IPS-NIHi7 (cell line): Measurements from ENCODE around the gene CCDC3.
"Not testable (repeated sequence)": the region's sequence is repeated elsewhere in the genome, so short reads cannot be mapped to it uniquely, and the experiment has no call there.

ENCODE experiments used
- DNase-seq: peaks from one replicate; pipeline ENCODE4 v3.0.0; 2012; ENCODE audit warnings: mixed read lengths; ENCODE audit errors: extremely low spot score

The CCDC3 gene

GRCh38 chr10:12887780-12888179 lies 113.7 kb downstream of the CCDC3 start:
- DNase-seq, result no peak

GRCh38 chr10:12884851-12885250 lies 116.7 kb downstream of the CCDC3 start:
- DNase-seq, result no peak

- no peak for DNase-seq
These were observed 121.1 kb downstream of the CCDC3 start for GRCh38 chr10:12880423-12880822.

- DNase-seq, result no peak
These were observed 124.4 kb downstream of the CCDC3 start for GRCh38 chr10:12877150-12877549.

GRCh38 chr10:12876266-12876665 lies 125.2 kb downstream of the CCDC3 start:
- DNase-seq, result no peak

- no peak for DNase-seq
These were observed 126.4 kb downstream of the CCDC3 start for GRCh38 chr10:12875100-12875499.

- no peak for DNase-seq
These were observed 127.0 kb downstream of the CCDC3 start for GRCh38 chr10:12874501-12874900.

- DNase-seq, result no peak
These were observed 128.3 kb downstream of the CCDC3 start for GRCh38 chr10:12873172-12873571.

- no peak for DNase-seq
These were observed 128.9 kb downstream of the CCDC3 start for GRCh38 chr10:12872577-12872976.

GRCh38 chr10:12869427-12869826 lies 132.1 kb downstream of the CCDC3 start:
- DNase-seq, result no peak

GRCh38 chr10:12868229-12868628 lies 133.3 kb downstream of the CCDC3 start:
- DNase-seq, result no peak

- DNase-seq, result not testable (repeated sequence)
These were observed 136.0 kb downstream of the CCDC3 start for GRCh38 chr10:12865515-12865914.

GRCh38 chr10:12862459-12862858 lies 139.1 kb downstream of the CCDC3 start:
- DNase-seq, result no peak

GRCh38 chr10:12854988-12855387 lies 146.5 kb downstream of the CCDC3 start:
- DNase-seq, result no peak

- DNase-seq, result no peak
These were observed 148.8 kb downstream of the CCDC3 start for GRCh38 chr10:12852687-12853086.

- DNase-seq, result no peak
These were observed 152.0 kb downstream of the CCDC3 start for GRCh38 chr10:12849319-12850181.

GRCh38 chr10:12848439-12849173 lies 152.9 kb downstream of the CCDC3 start:
- no peak for DNase-seq

GRCh38 chr10:12847361-12847975 lies 154.0 kb downstream of the CCDC3 start:
- DNase-seq, result peak; percentile 80

- no peak for DNase-seq
These were observed 154.8 kb downstream of the CCDC3 start for GRCh38 chr10:12846718-12847117.
